Ishikawa (cell line): ENCODE measurements around the gene MCM6.

Experiments
- CREB1 ChIP-seq: IDR thresholded peaks from 2 replicates; pipeline ENCODE4 v1.6.1; 2012; ENCODE audit warnings: low read depth
- EGR1 ChIP-seq: IDR thresholded peaks from 2 replicates; pipeline ENCODE4 v1.6.1; 2012
- EP300 ChIP-seq: IDR thresholded peaks from 2 replicates; pipeline ENCODE4 v1.6.1; 2012; ENCODE audit warnings: borderline replicate concordance
- MAX ChIP-seq: IDR thresholded peaks from 2 replicates; pipeline ENCODE4 v1.6.1; 2012
- NFIC ChIP-seq: IDR thresholded peaks from 2 replicates; pipeline ENCODE4 v1.6.1; 2012
- RAD21 ChIP-seq: IDR thresholded peaks from 2 replicates; pipeline ENCODE4 v1.6.1; 2012; ENCODE audit warnings: low read depth
- TAF1 ChIP-seq: IDR thresholded peaks from 2 replicates; pipeline ENCODE4 v1.6.1; 2012; ENCODE audit warnings: low read depth, mild to moderate bottlenecking
- USF1 ChIP-seq: IDR thresholded peaks from 2 replicates; pipeline ENCODE4 v1.6.1; 2012
- YY1 ChIP-seq: IDR thresholded peaks from 2 replicates; pipeline ENCODE4 v1.6.1; 2012; ENCODE audit warnings: low read depth
- TF ChIP-seq, protein P1 (sequence below): IDR thresholded peaks from 2 replicates; pipeline ENCODE4 v1.6.1; 2012; ENCODE audit warnings: low read depth, mild to moderate bottlenecking

- TF ChIP-seq RAD21 = no peak
- no peak for TF ChIP-seq MAX
- no peak for TF ChIP-seq EP300
- no peak for TF ChIP-seq YY1
- no peak for TF ChIP-seq USF1
- no peak for TF ChIP-seq EGR1
- TF ChIP-seq, protein P1, sequence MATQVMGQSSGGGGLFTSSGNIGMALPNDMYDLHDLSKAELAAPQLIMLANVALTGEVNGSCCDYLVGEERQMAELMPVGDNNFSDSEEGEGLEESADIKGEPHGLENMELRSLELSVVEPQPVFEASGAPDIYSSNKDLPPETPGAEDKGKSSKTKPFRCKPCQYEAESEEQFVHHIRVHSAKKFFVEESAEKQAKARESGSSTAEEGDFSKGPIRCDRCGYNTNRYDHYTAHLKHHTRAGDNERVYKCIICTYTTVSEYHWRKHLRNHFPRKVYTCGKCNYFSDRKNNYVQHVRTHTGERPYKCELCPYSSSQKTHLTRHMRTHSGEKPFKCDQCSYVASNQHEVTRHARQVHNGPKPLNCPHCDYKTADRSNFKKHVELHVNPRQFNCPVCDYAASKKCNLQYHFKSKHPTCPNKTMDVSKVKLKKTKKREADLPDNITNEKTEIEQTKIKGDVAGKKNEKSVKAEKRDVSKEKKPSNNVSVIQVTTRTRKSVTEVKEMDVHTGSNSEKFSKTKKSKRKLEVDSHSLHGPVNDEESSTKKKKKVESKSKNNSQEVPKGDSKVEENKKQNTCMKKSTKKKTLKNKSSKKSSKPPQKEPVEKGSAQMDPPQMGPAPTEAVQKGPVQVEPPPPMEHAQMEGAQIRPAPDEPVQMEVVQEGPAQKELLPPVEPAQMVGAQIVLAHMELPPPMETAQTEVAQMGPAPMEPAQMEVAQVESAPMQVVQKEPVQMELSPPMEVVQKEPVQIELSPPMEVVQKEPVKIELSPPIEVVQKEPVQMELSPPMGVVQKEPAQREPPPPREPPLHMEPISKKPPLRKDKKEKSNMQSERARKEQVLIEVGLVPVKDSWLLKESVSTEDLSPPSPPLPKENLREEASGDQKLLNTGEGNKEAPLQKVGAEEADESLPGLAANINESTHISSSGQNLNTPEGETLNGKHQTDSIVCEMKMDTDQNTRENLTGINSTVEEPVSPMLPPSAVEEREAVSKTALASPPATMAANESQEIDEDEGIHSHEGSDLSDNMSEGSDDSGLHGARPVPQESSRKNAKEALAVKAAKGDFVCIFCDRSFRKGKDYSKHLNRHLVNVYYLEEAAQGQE = no peak
- TF ChIP-seq TAF1 = no peak
- no peak for TF ChIP-seq CREB1
- no peak for TF ChIP-seq NFIC
Observed at GRCh38 chr2:135825550-135826176, 50.6 kb downstream of the MCM6 start.
